Left kidney (tissue), 2 donors: ENCODE measurements around the gene UCK1. TPM values are rescaled to one million over a fixed set of nuclear protein-coding genes. Genes with fewer than 3 reads are reported as not detected.

ENCODE experiments used
- DNase-seq: peaks from one replicate; pipeline ENCODE4 v3.0.0-alpha.2; 2013
- polyA plus RNA-seq: library from polyadenylated mRNA; unstranded; fragments of 120-200 nt; gene quantifications from one replicate; pipeline ENCODE4 v1.2.1, GENCODE V29; 2013; ENCODE audit not compliant: insufficient read length

Gene UCK1
- polyA plus RNA-seq, 1 donor, result 37.5 TPM

DNA sequence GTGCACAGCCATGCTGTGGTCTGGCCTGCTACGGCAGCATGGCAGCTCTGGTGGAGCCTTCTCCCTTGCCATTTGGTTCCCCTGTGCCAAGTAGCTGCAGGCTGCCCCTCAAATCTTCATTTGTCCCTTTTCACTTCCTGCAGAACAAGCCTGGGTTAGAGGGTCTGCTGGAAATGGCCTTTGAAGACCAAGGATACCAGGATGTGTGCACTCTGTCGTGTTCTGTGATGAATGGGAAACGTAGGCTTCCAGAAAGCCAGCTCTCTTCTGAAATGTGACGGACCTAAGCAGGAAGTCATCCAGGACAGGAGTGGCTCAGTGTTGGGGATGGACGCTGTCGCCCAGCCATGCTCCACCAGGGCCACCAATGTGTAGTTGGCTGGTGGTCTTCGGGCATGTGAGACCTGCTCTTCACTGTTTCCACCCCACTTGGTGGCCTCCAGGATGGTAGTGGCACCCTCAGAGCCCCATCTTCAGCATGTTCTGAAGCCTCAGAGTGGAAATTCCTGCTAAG, 31.8 kb downstream of the UCK1 start:
- no peak for DNase-seq

- no peak for DNase-seq
Measured at GRCh38 chr9:131496844-131497405, 34.1 kb downstream of the UCK1 start.

GRCh38 chr9:131495785-131496184, 35.3 kb downstream of the UCK1 start:
- DNase-seq, result no peak

GRCh38 chr9:131494296-131494870, 36.7 kb downstream of the UCK1 start:
- DNase-seq, result no peak

DNA sequence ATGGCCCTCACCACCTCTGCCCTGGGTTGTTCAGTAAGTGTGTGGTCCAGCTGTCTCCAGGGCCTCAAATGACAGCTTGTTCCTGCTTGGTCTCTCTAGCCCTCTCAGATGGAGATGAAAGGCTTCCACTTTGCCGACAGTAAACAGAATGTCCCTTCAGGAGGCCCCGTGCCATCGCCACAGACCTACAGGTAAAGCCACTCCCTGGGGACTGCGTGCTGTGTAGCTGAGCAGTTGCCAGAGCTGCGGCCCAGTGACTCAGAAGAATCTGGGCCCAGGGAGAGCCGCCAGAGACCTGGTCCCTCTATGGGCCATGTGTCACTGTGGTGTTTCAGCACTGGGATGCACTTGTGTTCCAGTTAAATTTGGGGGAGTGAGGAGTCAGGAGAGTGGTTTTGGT, 39.0 kb downstream of the UCK1 start:
- DNase-seq, result no peak

DNA sequence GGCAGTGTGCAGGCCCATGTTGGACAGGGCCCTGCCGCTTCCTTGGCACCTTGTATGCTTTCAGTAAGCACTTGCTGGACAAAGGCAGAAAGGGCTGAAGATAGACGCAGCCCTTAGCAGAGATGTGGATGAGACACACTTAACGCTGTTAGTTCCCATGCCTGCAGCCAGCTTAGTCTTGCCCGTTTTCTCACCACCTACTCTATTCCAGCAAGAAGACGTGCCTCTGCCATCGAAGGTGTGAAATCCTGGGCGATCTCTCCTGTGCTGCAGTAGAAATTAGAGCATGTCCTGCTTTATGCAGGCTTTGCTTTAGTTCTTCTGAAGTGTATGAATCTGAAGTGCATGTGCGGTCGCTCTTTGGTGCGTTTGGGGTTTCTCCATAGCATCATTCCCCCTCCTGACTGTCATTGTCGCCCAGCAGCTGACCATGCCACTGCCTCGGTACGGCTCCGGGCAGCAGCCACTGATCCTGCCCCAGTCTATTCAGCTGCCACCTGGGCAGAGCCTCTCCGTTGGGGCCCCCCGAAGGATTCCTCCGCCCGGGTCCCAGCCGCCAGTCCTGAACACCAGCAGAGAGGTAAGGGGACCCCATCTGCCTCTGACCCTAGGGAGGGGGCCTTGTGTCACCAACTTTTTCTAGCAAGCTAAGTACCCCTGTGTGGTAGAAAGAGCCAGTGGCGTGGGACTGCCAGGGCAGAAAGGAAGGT, 39.9 kb downstream of the UCK1 start:
- no peak for DNase-seq

GRCh38 chr9:131490514-131490913, 40.5 kb downstream of the UCK1 start:
- DNase-seq, result no peak

GRCh38 chr9:131487621-131488031, 43.4 kb downstream of the UCK1 start:
- DNase-seq, result no peak

DNA sequence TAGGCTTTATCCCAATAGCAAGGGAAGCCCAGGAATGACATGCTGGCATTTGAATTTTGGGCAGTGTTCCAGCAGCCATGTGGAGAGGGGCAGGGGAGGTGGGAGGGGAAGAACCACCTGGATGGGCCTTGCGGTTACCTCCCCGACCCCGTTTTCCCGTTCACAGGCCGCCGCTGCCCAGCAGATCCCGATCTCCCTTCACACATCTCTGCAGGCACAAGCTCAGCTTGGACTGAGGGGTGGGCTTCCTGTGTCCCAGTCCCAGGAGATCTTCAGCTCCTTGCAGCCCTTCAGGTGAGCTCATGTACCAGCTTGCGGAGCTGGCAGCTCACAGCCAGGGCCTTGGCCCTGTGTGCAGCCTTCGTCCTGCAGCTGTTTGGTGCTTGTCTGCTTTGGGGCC, 44.1 kb downstream of the UCK1 start:
- DNase-seq, result no peak

DNA sequence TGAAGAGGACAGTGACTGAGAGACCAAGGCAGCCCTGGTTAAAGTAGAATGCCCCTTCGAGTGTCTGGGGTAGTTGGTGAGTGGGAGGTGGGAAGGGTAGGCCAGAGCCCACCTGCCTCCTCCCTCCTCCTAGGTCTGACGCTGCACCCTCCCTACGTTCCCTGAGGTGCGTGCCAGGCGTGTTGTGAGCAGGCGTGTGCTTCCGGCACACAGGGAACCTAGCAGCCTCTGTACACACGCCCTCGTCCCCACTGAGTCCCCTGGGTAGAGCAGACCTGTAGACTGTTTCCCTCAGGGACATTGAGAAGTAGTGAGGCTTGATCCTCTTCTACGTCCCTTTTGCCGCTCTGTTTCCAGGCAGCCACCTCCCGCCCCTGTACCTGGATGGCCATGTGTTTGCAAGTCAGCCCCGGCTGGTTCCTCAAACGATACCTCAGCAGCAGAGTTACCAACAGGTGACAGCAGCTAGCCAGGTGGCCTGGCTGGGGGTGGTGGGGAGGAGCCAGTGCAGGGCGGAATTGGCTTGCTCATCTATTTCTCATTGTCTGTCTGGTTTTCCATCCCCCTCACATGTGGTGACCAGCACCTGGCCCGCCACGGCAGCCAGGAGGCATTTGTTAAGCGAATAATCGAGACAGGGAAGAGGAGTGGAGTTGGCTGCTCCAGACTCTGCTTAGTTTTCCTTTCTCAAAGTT, 45.2 kb downstream of the UCK1 start:
- no peak for DNase-seq

GRCh38 chr9:131485206-131485605, 45.9 kb downstream of the UCK1 start:
- no peak for DNase-seq

DNA sequence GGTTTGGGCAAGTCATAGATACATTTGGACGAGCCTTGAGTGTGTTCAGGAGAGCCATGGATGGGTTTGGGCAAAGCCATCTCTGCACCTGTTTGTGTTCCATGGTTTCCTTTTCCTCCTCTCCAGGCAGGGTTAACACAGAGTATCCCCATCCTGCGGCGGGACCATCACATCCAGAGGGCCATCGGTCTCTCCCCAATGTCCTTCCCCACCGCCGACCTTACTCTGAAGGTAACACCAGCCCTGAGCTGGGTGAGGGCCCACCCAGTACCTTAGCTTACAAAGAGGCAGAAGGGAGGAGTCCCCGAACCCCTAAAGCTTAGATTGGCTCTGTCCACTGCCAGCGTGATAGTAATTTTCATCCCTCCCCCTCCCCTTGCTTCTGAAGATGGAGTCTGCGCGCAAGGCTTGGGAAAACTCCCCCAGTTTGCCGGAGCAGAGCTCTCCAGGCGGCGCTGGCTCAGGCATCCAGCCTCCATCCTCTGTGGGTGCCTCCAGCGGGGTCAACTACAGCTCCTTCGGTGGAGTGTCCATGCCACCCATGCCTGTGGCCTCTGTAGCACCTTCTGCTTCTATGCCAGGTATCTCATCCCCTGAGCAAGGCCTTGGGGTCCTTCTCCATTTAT, 46.4 kb downstream of the UCK1 start:
- DNase-seq, result no peak

DNA sequence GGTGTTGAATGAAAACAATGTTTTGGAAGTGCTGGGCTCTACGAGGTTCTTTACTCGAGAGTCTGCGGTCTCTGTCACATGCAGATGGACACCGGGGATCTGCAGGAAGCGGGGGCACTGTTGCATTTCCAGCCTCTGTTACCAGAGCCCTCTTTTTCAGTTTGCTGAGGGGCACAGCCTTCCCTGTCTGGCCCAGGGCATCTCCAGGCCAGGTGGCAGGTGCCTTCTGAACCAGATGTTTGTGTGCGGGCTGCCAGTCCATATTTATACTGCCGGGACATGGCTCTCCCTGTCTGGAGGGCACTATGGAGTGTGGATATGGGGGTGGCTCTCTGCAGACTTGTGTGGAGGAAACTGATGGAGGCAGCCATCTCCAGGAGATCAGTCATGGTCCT, 47.0 kb downstream of the UCK1 start:
- no peak for DNase-seq

DNA sequence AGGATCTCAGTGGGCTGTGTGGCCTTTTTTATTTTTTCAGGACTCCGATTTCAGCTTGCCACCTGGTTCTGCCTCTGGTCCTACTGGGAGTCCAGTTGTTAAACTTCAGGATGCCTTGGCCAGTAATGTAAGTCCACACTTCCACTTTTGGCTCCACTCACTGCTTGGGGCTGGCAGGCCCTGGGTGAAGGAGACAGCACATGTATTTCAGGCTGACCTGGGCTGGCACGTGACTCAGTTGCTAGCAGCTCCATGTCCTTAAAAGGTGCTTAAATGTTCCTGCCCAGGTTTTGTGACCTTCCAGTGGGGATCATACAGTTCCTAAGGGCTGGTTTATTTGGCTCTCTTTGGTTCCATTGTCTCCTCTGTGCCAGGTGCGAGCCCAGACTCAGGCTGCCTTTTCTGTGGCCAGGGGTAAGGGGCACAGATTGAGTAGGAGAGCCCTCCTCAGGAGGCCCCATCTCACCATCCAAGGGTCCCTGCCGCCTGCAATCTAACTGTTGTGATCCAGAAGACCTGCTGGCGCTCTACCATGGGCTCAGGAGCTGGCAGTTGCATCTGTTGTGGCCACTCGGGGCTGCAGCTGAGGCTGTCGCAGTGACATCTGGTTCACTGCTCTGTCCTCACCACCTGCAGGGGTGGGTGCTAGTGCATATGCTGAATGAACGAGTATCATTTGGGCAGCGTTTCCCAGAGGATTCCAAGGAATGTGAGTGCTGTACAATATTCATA, 47.6 kb downstream of the UCK1 start:
- no peak for DNase-seq

GRCh38 chr9:131482343-131483006, 48.6 kb downstream of the UCK1 start:
- DNase-seq, result no peak

GRCh38 chr9:131481441-131482342, 49.4 kb downstream of the UCK1 start:
- no peak for DNase-seq

- DNase-seq, result no peak
Measured at GRCh38 chr9:131480258-131480657, 50.8 kb downstream of the UCK1 start.

- no peak for DNase-seq
Measured at GRCh38 chr9:131478911-131479310, 52.2 kb downstream of the UCK1 start.

GRCh38 chr9:131478421-131478868, 52.6 kb downstream of the UCK1 start:
- DNase-seq, result peak; percentile 59

DNA sequence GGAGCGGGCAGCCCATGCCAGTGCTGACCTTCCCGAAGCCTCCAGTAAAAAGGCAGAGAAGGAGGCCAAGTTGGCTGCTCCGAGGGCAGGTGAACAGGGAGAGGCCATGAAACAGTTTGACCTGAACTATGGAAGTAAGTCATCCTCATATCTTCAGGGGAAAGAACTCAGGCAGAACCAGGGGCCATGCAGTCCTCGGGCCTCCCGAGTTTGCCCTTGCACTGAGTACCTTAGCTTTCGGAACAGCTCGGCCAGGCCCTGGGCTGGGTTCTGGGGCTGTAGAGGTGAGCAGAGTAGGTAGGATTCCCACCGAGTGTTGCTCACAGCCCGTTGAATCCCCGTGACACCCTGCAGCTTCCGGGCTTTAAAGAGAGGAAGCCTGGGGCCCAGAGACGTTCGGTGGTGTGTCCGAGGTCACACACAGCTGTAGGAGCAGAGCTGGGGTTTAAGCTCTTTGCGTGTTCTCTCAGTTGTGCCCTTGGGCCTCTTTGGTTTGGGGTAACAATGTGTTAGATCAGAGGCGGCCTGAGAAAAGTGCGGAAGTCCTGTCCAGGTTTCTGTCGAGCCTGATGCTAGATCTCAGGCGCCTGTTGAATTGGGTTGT, 53.1 kb downstream of the UCK1 start:
- DNase-seq, result no peak
